ENCODE data around the gene GUCY1B1.

DNA sequence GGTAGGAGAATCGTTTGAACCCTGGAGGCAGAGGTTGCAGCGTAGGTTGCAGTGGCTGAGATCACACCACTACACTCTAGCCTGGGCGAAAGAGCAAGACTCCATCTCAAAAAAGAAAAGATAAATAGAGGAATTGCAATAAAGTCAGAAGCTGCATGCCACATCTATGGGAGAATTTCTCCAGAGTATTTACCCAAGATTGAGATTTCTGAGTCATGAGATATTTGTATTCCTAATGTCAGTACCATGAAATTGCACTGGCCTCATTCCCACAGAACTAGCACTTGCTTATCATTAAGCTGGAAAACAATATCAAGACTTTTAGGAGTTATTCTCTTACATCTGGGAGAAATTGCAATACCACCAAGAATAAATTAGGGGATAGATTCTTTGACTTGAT is 69.8 kb downstream of the GUCY1B1 start:
- TF ChIP-seq, protein P1, sequence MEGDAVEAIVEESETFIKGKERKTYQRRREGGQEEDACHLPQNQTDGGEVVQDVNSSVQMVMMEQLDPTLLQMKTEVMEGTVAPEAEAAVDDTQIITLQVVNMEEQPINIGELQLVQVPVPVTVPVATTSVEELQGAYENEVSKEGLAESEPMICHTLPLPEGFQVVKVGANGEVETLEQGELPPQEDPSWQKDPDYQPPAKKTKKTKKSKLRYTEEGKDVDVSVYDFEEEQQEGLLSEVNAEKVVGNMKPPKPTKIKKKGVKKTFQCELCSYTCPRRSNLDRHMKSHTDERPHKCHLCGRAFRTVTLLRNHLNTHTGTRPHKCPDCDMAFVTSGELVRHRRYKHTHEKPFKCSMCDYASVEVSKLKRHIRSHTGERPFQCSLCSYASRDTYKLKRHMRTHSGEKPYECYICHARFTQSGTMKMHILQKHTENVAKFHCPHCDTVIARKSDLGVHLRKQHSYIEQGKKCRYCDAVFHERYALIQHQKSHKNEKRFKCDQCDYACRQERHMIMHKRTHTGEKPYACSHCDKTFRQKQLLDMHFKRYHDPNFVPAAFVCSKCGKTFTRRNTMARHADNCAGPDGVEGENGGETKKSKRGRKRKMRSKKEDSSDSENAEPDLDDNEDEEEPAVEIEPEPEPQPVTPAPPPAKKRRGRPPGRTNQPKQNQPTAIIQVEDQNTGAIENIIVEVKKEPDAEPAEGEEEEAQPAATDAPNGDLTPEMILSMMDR (IDR thresholded peaks at IDR 0.05), result no peak
- no peak for TF ChIP-seq POLR2A (IDR thresholded peaks at IDR 0.05)

Measured in testis (tissue), 2 donors.